ENCODE measurements around the gene PKNOX2. TPM values are rescaled to one million over a fixed set of nuclear protein-coding genes. Genes with fewer than 3 reads are reported as not detected.

PKNOX2 gene
- total RNA-seq, 1 experiment from 2014 or later, result 3.7 TPM

- TF ChIP-seq ZNF512 (CRISPR knock-in tag; IDR thresholded peaks at IDR 0.05; ENCODE audit: borderline replicate concordance), result no peak
- no peak for TF ChIP-seq E2F1 (CRISPR knock-in tag; IDR thresholded peaks at IDR 0.05)
- TF ChIP-seq CREM (CRISPR knock-in tag; IDR thresholded peaks at IDR 0.05), result no peak
- TF ChIP-seq, protein P1, sequence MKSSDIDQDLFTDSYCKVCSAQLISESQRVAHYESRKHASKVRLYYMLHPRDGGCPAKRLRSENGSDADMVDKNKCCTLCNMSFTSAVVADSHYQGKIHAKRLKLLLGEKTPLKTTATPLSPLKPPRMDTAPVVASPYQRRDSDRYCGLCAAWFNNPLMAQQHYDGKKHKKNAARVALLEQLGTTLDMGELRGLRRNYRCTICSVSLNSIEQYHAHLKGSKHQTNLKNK (CRISPR knock-in tag; IDR thresholded peaks at IDR 0.05), result no peak
- no peak for TF ChIP-seq NFE2L1 (CRISPR knock-in tag; IDR thresholded peaks at IDR 0.05)
Measured at GRCh38 chr11:125289419-125290098, 125.0 kb downstream of the PKNOX2 start (continued).

DNA sequence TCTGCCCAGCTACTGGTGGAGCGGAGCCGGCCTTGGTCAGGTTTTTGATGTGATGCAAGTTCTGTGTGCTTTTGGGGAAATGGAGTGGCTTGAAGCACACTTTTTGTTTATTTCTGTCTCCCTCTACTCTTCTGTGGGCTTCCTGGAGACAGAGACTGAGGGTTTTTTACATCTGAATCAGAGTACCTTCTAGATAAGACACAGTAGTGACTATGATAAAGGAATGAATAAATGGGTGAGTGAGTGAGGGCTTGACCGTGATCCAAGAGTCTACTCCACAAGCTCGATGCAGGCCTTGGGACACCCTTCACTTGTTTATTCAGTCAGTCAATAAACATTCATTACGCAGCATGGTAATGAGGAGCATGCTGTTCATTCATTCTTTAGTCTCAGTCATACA, 125.7 kb downstream of the PKNOX2 start:
- Mint-ChIP-seq H3K36me3 (no peaks in the 10 kb centered on the region), H3K9me3 (no peaks in the 10 kb centered on the region), H3K4me1 (peaks cover 19% of the 10 kb centered on the region), H3K4me3 (no peak overlapping the region), H3K27me3 (ENCODE audit: low read depth) (no peaks in the 10 kb centered on the region), H3K27ac (no peak overlapping the region)
- CTCF ChIA-PET, result interaction anchor here (0.7 to 1.4 kb wide), 2 partner anchors 56 to 163 kb away, joined by 3 to 4 read pairs; no protein-coding TSS in a partner anchor
- POLR2A ChIA-PET, result no interaction called here
- ATAC-seq (no peak), DNase-seq (ENCODE audit: low spot score) (no peak)
- TF ChIP-seq SMAD4 (CRISPR knock-in tag; IDR thresholded peaks at IDR 0.05), result no peak
- TF ChIP-seq MLX (CRISPR knock-in tag; IDR thresholded peaks at IDR 0.05), result no peak
- TF ChIP-seq USF2 (CRISPR knock-in tag; IDR thresholded peaks at IDR 0.05), result no peak
- TF ChIP-seq, protein P2, sequence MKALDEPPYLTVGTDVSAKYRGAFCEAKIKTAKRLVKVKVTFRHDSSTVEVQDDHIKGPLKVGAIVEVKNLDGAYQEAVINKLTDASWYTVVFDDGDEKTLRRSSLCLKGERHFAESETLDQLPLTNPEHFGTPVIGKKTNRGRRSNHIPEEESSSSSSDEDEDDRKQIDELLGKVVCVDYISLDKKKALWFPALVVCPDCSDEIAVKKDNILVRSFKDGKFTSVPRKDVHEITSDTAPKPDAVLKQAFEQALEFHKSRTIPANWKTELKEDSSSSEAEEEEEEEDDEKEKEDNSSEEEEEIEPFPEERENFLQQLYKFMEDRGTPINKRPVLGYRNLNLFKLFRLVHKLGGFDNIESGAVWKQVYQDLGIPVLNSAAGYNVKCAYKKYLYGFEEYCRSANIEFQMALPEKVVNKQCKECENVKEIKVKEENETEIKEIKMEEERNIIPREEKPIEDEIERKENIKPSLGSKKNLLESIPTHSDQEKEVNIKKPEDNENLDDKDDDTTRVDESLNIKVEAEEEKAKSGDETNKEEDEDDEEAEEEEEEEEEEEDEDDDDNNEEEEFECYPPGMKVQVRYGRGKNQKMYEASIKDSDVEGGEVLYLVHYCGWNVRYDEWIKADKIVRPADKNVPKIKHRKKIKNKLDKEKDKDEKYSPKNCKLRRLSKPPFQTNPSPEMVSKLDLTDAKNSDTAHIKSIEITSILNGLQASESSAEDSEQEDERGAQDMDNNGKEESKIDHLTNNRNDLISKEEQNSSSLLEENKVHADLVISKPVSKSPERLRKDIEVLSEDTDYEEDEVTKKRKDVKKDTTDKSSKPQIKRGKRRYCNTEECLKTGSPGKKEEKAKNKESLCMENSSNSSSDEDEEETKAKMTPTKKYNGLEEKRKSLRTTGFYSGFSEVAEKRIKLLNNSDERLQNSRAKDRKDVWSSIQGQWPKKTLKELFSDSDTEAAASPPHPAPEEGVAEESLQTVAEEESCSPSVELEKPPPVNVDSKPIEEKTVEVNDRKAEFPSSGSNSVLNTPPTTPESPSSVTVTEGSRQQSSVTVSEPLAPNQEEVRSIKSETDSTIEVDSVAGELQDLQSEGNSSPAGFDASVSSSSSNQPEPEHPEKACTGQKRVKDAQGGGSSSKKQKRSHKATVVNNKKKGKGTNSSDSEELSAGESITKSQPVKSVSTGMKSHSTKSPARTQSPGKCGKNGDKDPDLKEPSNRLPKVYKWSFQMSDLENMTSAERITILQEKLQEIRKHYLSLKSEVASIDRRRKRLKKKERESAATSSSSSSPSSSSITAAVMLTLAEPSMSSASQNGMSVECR (CRISPR knock-in tag; IDR thresholded peaks at IDR 0.05; ENCODE audit: borderline replicate concordance), result no peak
- TF ChIP-seq, protein P3, sequence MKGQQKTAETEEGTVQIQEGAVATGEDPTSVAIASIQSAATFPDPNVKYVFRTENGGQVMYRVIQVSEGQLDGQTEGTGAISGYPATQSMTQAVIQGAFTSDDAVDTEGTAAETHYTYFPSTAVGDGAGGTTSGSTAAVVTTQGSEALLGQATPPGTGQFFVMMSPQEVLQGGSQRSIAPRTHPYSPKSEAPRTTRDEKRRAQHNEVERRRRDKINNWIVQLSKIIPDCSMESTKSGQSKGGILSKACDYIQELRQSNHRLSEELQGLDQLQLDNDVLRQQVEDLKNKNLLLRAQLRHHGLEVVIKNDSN (CRISPR knock-in tag; IDR thresholded peaks at IDR 0.05), result no peak
- TF ChIP-seq, protein P4, sequence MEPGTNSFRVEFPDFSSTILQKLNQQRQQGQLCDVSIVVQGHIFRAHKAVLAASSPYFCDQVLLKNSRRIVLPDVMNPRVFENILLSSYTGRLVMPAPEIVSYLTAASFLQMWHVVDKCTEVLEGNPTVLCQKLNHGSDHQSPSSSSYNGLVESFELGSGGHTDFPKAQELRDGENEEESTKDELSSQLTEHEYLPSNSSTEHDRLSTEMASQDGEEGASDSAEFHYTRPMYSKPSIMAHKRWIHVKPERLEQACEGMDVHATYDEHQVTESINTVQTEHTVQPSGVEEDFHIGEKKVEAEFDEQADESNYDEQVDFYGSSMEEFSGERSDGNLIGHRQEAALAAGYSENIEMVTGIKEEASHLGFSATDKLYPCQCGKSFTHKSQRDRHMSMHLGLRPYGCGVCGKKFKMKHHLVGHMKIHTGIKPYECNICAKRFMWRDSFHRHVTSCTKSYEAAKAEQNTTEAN (CRISPR knock-in tag; IDR thresholded peaks at IDR 0.05), result no peak
- TF ChIP-seq HMGA2 (CRISPR knock-in tag; IDR thresholded peaks at IDR 0.05), result no peak
- TF ChIP-seq GABPB1 (CRISPR knock-in tag; IDR thresholded peaks at IDR 0.05), result no peak
- TF ChIP-seq, protein P5, sequence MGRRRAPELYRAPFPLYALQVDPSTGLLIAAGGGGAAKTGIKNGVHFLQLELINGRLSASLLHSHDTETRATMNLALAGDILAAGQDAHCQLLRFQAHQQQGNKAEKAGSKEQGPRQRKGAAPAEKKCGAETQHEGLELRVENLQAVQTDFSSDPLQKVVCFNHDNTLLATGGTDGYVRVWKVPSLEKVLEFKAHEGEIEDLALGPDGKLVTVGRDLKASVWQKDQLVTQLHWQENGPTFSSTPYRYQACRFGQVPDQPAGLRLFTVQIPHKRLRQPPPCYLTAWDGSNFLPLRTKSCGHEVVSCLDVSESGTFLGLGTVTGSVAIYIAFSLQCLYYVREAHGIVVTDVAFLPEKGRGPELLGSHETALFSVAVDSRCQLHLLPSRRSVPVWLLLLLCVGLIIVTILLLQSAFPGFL (CRISPR knock-in tag; IDR thresholded peaks at IDR 0.05; ENCODE audit: borderline replicate concordance), result no peak
- TF ChIP-seq JUN (CRISPR knock-in tag; IDR thresholded peaks at IDR 0.05), result no peak
- TF ChIP-seq, protein P6, sequence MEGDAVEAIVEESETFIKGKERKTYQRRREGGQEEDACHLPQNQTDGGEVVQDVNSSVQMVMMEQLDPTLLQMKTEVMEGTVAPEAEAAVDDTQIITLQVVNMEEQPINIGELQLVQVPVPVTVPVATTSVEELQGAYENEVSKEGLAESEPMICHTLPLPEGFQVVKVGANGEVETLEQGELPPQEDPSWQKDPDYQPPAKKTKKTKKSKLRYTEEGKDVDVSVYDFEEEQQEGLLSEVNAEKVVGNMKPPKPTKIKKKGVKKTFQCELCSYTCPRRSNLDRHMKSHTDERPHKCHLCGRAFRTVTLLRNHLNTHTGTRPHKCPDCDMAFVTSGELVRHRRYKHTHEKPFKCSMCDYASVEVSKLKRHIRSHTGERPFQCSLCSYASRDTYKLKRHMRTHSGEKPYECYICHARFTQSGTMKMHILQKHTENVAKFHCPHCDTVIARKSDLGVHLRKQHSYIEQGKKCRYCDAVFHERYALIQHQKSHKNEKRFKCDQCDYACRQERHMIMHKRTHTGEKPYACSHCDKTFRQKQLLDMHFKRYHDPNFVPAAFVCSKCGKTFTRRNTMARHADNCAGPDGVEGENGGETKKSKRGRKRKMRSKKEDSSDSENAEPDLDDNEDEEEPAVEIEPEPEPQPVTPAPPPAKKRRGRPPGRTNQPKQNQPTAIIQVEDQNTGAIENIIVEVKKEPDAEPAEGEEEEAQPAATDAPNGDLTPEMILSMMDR (IDR thresholded peaks at IDR 0.05), result no peak
- no peak for TF ChIP-seq FOXK1 (CRISPR knock-in tag; IDR thresholded peaks at IDR 0.05)
- TF ChIP-seq E2F1 (CRISPR knock-in tag; IDR thresholded peaks at IDR 0.05), result no peak
- TF ChIP-seq FOXP1 (CRISPR knock-in tag; IDR thresholded peaks at IDR 0.05; ENCODE audit: borderline replicate concordance), result no peak
- no peak for TF ChIP-seq ZNF396 (CRISPR knock-in tag; IDR thresholded peaks at IDR 0.05; ENCODE audit: borderline replicate concordance)

All from WTC11 (cell line).